Stimulated activated CD8-positive, alpha-beta memory T cell treated with anti-CD3 and anti-CD28 coated beads, Interleukin-15, amount 100 ng/mL, for 24 hours (primary cell): Measurements from ENCODE around the gene KIAA0930.
A peak's percentile ranks its signal among the peaks of the same experiment; 100 is the strongest.
"Not testable (repeated sequence)": the region's sequence is repeated elsewhere in the genome, so short reads cannot be mapped to it uniquely, and the experiment has no call there.

Experiments used
- DNase-seq: peaks from one replicate; pipeline ENCODE4 v3.0.0-alpha.2; 2020; ENCODE audit warnings: low read depth

KIAA0930 gene

GRCh38 chr22:45240810-45241631 is at the start of gene KIAA0930:
KIAA0930 (minus strand) TSS chr22:45240894; CDS start chr22:45240703, 191 bp downstream.
- peak; percentile 64 for DNase-seq

GRCh38 chr22:45286854-45287551 is 46.3 kb upstream of the KIAA0930 start:
- DNase-seq = no peak

DNA sequence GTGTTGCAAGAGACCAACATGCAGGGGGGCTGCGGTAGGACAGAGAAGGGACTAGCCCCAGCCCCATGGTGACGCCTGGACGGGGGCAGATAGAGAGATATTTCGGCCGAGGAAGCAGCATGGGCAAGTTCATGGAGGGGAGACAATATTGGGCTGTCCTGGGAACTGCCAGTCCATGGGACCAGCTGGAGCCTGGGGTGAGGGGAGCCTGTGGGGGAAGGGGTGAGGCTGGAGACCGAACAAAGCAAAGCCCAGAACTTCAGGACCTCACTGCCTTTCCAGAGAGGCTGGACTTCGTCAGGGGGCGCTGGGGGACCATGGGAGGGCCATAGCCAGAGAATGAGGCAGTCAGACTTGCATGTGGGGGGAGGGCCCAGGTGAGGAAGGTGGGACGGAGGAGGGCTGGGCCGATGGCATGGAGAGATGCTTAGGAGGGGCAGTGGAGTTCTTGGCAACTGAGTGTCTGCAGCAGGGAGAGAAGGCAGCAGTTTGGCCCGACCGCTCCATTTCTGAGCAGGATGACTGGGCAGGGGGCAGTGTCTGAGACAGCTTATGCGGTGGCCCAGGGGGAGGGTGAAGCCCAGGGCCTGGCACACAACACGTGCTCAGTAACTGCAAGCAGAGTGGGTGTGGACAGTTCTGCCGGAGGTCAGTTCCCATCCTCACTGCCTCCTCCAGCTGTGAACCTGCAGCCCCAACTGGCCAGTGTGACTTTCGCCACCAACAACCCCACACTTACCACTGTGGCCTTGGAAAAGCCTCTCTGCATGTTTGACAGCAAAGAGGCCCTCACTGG is 44.8 kb upstream of the KIAA0930 start:
- no peak for DNase-seq

DNA sequence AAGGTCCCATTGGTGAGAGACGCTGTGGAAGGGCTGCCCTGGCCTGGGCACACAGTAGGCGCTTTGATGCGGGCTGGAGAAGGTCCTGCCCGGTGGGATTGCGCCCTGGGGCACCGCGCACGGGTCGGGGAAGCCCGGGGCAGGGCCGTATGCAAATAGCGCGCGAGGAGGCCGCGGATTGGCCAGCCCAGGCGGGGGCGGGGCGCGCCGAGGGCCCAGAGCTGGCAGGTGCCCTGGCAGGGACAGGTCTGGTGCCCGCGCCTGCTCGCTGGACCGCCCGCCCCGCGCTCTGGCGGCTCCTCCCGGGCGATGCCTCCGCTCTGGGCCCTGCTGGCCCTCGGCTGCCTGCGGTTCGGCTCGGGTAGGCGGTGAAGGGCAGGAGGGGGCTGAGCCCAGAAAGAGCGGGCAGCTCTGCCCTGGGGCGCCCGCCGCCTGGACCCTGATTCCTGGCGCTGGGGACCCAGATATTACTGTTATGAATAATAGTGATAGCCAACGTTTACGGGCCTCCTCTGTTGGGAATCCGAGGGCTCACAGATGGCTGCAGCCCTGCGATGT is 44.1 kb upstream of the KIAA0930 start, which contains the start of gene UPK3A:
TSS of gene UPK3A (plus strand) at position 245 of the 558 bp plus-strand sequence. CDS start at position 310, 65 bp downstream.
- peak; percentile 28 for DNase-seq

DNA sequence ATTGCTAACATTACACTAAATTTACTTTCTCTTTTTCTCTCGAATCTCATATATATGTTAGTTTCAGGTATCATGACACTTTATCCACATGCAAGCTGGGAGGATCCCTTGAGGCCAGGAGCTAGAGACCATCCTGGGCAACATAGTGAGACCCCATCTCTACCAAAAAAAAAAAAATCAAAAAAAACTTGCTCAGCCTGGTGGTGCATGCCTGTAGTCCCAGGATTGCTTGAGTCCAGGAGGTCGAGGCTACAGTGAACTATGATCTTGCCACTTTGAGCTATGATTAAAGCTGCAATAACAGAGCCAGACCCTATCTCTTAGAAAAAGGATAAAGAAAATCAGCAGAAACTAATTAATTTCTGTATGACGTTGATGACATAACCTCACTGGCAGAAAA is 40.3 kb upstream of the KIAA0930 start:
- DNase-seq = no peak

DNA sequence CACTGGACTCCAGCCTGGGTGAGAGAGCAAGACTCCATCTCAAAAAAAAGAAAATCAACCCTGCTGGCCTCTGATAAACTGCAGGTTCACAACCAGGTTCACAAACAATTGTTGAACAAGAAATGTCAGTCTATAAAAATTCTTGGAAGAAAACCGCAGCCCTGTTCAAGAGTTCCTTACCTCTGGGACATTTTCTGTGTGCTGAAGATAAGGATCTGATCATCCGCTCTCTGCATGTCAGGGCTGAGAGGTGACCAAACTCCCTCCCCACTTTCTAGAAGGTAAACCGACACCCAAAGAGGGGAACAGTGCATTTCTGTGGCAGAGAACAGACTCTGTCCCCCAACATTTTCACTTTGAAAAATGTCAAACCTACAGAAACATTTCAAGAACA is 39.9 kb upstream of the KIAA0930 start:
- no peak for DNase-seq

DNA sequence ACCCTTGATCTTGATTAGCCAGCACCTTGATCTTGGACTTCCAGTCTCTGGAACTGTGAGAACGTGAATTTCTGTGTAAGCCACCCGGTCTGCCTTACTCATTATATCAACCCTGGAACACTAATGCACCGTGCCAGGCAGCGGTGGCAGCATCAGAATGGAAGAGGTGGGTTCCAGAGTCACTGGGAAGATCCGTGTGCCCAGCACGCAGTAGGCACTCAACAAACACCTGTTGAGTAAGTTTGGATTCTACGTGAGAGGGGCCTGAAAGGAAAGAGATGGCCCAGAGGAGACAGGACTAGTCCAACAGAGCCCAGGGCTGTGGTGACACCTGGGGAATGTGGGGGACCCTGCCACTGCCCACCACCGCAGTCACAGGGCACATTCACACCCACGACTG is 37.4 kb upstream of the KIAA0930 start:
- no peak for DNase-seq

- DNase-seq = not testable (repeated sequence)
Measured at GRCh38 chr22:45277720-45278119, 37.0 kb upstream of the KIAA0930 start.

- DNase-seq = no peak
Measured at GRCh38 chr22:45276507-45277105, 35.9 kb upstream of the KIAA0930 start.

GRCh38 chr22:45273452-45274075 is 32.9 kb upstream of the KIAA0930 start:
- DNase-seq = no peak

DNA sequence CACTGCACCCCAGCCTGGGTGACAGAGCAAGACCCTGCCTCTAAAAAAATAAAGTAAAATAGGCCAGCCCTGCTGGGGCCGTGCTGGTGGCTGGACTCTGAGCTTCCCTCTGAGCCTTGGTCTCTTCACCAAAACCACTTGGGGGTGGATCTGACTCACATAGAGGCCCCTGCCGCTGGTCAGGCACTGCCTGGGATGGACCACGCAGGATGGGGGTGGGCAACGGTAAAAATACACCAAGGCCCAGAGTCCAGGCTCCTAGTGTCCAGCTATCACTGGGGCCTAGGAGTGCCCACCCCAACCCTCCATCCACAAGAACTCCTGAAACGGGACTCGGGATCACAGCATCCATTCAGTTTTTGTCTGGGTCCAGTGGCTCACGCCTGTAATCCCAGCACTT is 31.8 kb upstream of the KIAA0930 start:
- DNase-seq = no peak

GRCh38 chr22:45271667-45272201 is 31.0 kb upstream of the KIAA0930 start:
- DNase-seq = no peak

DNA sequence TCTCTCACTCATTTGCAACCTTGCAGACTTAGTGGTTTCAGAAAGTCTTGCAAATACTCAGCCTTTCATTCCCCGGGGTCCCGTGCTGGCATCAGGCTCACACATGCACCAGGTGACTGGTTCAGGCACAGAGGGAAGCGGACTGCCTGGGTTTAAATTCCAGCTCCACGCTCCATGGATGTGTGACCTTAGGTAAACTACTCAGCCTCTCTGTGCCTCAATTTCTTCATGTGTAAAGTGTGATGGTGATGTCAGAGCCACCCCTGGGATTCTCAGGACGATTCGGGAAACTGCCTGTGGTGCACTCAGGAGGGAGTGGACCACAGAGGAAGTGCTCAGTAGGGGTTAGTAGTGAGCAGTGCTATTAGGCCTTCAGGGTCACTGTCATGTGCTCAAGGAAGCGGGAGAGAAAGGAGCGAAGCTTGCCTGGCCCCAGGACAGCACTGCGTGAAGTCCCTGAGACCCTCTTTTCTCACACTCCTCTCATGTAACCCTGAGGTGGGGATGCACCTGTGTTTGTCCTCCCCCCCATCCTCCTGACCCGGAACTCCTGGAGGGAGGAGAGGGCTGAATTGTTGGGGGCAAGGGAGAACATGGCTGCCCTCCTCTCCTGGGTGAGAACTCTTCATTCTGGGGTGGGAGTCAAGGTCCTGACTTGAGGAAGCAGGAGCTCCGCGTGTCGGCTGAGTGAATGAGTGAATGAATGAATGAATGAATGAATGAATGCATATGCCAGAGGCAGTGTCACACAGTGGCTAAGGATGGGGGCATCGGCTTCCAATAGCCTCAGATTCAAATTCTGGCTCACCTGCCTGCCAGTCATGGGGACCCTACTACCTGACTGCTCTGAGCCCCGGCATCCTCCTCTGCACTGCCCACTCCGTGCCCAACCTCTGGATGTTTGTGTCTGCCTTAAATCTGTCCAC is 29.7 kb upstream of the KIAA0930 start:
- DNase-seq = no peak

DNA sequence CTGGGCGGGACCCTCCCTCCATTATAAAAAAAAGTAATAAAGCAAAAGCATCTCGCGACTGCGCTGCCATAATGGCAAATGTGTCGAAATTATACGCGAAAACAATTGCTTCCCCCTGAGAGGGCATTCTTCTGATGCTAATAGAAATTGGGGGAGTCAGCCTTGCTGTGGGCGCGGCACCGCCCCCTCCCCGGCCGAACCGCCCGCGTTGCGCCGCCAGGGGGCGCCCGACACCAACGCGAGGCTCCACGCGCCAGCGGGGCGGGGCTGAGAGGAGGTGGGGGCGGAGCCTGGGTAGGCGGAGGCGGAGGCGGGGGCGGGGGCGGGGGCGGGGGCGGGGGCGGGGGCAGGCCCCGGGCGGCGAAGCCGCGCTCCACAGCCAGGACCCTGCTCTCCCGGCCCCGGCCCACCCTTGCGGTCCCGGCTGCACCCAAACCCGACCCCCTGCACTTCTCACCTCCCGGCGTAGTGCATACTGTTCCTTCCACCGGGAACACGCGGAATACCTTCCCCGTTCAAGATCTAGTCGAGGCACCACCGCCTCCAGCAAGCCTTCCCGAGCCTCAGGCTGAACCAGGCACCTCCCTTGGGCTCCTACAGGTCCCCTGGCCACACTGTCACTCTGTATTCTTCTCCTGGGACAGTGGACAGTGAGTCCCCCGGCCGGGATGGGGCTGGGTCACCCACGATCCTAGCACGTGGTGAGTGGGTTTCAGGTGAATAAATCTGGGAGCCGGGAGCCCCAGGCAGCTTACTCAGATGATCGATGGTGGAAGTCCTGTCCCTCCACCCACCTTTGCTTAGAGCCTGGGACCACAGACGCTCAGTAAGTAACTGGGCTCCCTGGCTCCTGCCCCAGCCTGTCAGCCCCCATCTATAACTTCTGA is 28.5 kb upstream of the KIAA0930 start:
- peak; percentile 89 for DNase-seq

DNA sequence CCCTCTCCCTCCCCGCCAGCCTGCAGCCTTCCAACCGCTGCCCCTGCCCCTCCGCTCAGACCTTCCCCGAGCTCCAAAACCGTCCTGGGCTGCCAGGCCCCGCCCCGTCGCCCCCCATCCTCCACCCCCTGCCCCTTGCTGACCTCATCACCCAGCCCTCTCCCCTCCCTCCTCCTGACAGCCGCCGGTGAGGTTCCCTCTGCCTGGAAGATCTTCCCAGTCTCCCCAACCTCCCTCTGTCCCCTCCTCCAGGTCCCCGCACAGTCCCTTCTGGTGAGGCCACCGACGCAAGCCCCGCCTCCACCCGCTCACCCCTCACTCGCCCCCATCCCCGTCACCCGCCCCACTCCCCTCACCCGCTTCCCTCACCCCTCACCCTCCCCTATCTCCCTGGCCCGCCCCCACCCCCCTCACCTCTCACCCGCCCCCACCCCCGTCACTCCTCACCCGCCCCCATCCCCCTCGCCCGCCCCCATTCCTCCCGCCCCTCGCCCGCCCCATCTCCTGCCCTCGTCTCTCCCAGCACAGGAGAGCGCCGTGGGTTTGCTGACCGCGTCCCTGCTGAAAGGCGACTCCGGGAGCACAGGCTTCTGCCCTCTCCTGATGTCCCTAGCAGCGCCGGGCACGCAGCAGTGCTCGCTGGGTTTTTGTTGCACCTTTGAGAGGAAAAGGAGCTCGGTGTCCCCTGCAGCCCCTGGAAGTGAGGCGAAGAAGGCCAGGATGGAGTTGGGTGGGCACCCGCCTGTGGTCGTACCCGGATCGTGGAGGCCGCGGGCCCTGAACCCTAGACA is 27.7 kb upstream of the KIAA0930 start:
- no peak for DNase-seq

DNA sequence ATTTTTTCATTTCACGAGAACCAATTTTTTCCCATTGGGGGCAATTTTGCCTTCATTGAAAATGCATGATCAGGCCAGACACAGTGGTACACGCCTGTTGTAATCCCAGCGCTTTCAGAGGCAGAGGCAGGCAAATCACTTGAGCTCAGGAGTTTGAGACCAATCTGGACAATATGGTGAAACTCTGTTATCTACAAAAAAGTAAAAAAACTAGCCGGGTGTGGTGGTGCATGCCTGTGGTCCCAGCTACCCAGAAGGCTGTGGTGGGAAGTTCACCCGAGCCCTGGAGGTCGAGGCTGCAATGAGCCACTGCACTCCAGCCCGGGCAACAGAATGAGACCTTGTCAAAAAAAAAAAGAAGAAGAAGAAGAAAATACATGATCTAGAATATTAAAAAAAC is 24.8 kb upstream of the KIAA0930 start:
- DNase-seq = no peak

GRCh38 chr22:45263463-45264269 is 23.0 kb upstream of the KIAA0930 start:
- DNase-seq = no peak
